Measurements from ENCODE around the gene DCHS2. TPM values are rescaled to one million over a fixed set of nuclear protein-coding genes. Genes with fewer than 3 reads are reported as not detected.

The DCHS2 gene
- total RNA-seq, 1 experiment from 2014 or later = not detected

DNA sequence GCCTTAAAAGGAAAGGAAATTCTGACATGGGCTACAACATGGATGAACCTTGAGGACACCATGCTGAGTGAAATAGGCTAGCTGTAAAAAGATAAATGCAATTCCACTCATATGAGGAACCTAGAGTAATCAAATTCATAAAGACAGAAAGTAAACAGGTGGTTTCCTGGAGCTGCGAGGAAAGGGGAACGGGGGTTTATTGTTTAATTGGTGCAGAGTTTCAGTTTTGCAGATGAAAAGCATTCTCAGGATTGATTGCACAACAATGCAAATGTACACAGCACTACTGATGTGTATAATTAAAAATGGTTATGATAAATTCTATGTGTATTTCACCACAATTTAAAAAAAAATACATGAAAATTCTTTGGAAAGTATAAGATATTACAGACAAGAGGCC lies 34.6 kb upstream of the DCHS2 start:
- Histone ChIP-seq H3K4me1 (no peaks in the 10 kb centered on the region), H3K4me3 (ENCODE audit: low read depth, low read length) (no peak overlapping the region), H3K36me3 (ENCODE audit: control insufficient read depth, insufficient read depth, low read length) (no peaks in the 10 kb centered on the region), H3K9me3 (no peaks in the 10 kb centered on the region), H3K27me3 (replicated peaks; ENCODE audit: control insufficient read depth, insufficient read depth, low read length) (no peaks in the 10 kb centered on the region; the same call in 1 of the 2 replicates)
- no peaks in the 10 kb centered on the region for H3K36me3 Mint-ChIP-seq (ENCODE audit: insufficient read depth, unreplicated experiment)
- ChIA-PET POLR2A (no interaction called here), CTCF (no interaction called here)
- peaks cover 17% of the 10 kb centered on the region for H3K27me3 Mint-ChIP-seq (ENCODE audit: insufficient read depth, unreplicated experiment)
- intact Hi-C loops (cut with micrococcal nuclease; ENCODE audit: unreplicated experiment) = no loop called here
- no peak overlapping the region for H3K27ac Mint-ChIP-seq (ENCODE audit: unreplicated experiment)
- no peaks in the 10 kb centered on the region for H3K9me3 Mint-ChIP-seq (ENCODE audit: unreplicated experiment)
- no peak for DNase-seq
- no peak overlapping the region for H3K4me3 Mint-ChIP-seq (ENCODE audit: unreplicated experiment)
- H3K4me1 Mint-ChIP-seq (ENCODE audit: low read depth, unreplicated experiment) = no peaks in the 10 kb centered on the region
- TF ChIP-seq, protein P1, sequence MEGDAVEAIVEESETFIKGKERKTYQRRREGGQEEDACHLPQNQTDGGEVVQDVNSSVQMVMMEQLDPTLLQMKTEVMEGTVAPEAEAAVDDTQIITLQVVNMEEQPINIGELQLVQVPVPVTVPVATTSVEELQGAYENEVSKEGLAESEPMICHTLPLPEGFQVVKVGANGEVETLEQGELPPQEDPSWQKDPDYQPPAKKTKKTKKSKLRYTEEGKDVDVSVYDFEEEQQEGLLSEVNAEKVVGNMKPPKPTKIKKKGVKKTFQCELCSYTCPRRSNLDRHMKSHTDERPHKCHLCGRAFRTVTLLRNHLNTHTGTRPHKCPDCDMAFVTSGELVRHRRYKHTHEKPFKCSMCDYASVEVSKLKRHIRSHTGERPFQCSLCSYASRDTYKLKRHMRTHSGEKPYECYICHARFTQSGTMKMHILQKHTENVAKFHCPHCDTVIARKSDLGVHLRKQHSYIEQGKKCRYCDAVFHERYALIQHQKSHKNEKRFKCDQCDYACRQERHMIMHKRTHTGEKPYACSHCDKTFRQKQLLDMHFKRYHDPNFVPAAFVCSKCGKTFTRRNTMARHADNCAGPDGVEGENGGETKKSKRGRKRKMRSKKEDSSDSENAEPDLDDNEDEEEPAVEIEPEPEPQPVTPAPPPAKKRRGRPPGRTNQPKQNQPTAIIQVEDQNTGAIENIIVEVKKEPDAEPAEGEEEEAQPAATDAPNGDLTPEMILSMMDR (IDR thresholded peaks at IDR 0.05; ENCODE audit: insufficient read depth in 1 of 2, low read depth in 1 of 2, low read length in 1 of 2, severe bottlenecking in 1 of 2, unreplicated experiment in 1 of 2) = no peak
- BruUV-seq (replicated peaks) = no TSS peak

DNA sequence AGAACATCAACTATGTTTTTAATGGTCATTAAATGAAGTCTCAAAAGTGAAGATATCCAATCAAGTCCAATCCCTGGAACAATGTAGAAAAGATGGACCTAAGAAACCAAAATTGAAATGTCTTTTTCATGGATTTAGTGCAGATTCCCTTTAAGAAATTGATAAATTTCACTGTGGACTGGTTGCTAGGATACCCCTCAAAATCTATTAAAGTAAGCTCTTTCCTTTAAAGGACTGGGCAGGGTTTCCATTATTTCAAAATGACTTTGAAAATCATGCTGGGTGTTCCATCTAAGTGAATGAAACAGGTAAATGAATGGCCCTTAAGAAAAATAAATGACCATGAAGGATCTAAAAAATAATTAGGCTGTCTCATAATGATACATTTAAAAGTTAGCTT lies 30.0 kb upstream of the DCHS2 start:
- no peaks in the 10 kb centered on the region for H3K36me3 Mint-ChIP-seq (ENCODE audit: insufficient read depth, unreplicated experiment)
- no peak overlapping the region for H3K4me3 Mint-ChIP-seq (ENCODE audit: unreplicated experiment)
- TF ChIP-seq, protein P1 (IDR thresholded peaks at IDR 0.05; ENCODE audit: insufficient read depth in 1 of 2, low read depth in 1 of 2, low read length in 1 of 2, severe bottlenecking in 1 of 2, unreplicated experiment in 1 of 2) = no peak
- peaks cover 25% of the 10 kb centered on the region for H3K27me3 Mint-ChIP-seq (ENCODE audit: insufficient read depth, unreplicated experiment)
- H3K4me1 ChIP-seq = no peaks in the 10 kb centered on the region
- BruUV-seq (replicated peaks) = no TSS peak
- H3K9me3 Mint-ChIP-seq (ENCODE audit: unreplicated experiment) = no peaks in the 10 kb centered on the region
- ChIA-PET POLR2A (no interaction called here), CTCF (no interaction called here)
- intact Hi-C loops (cut with micrococcal nuclease; ENCODE audit: unreplicated experiment) = no loop called here
- DNase-seq = no peak
- no peak overlapping the region for H3K27ac Mint-ChIP-seq (ENCODE audit: unreplicated experiment)
- no peaks in the 10 kb centered on the region for H3K36me3 ChIP-seq (ENCODE audit: control insufficient read depth, insufficient read depth, low read length)
- H3K4me3 ChIP-seq (ENCODE audit: low read depth, low read length) = no peak overlapping the region
- no peaks in the 10 kb centered on the region for H3K4me1 Mint-ChIP-seq (ENCODE audit: low read depth, unreplicated experiment)
- H3K9me3 ChIP-seq = no peaks in the 10 kb centered on the region
- peaks cover 1% of the 10 kb centered on the region; the same call in 1 of the 2 replicates for H3K27me3 ChIP-seq (replicated peaks; ENCODE audit: control insufficient read depth, insufficient read depth, low read length)

DNA sequence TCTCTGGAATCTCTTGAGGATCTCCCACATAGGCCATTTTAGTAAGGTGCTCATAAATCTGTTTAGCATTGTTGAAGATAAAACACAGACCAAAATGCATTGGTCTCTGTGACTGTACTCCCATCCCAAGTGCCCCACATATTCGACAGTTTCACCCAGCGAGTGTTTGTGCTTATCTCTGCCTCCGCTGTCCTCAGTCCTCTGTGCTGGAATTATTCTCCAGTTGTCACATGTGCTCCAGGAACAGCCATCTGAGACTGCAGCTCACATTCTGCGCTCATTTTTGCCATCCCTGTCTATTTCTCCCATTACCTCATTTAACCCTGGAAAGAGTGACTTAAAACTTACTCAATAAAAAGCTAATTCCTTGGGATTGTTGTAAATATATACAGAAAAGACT lies 27.6 kb upstream of the DCHS2 start:
- Mint-ChIP-seq H3K4me1 (ENCODE audit: low read depth, unreplicated experiment) (no peaks in the 10 kb centered on the region), H3K27ac (ENCODE audit: unreplicated experiment) (no peak overlapping the region), H3K36me3 (ENCODE audit: insufficient read depth, unreplicated experiment) (no peaks in the 10 kb centered on the region), H3K9me3 (ENCODE audit: unreplicated experiment) (no peaks in the 10 kb centered on the region), H3K27me3 (ENCODE audit: insufficient read depth, unreplicated experiment) (peaks cover 18% of the 10 kb centered on the region), H3K4me3 (ENCODE audit: unreplicated experiment) (no peak overlapping the region)
- CTCF ChIA-PET = no interaction called here
- peaks cover 1% of the 10 kb centered on the region; the same call in 1 of the 2 replicates for H3K27me3 ChIP-seq (replicated peaks; ENCODE audit: control insufficient read depth, insufficient read depth, low read length)
- no peaks in the 10 kb centered on the region for H3K9me3 ChIP-seq
- no TSS peak for BruUV-seq (replicated peaks)
- H3K4me1 ChIP-seq = no peaks in the 10 kb centered on the region
- no peak overlapping the region for H3K4me3 ChIP-seq (ENCODE audit: low read depth, low read length)
- POLR2A ChIA-PET = no interaction called here
- DNase-seq = no peak
- H3K36me3 ChIP-seq (ENCODE audit: control insufficient read depth, insufficient read depth, low read length) = no peaks in the 10 kb centered on the region
- intact Hi-C loops (cut with micrococcal nuclease; ENCODE audit: unreplicated experiment) = no loop called here
- TF ChIP-seq, protein P1 (IDR thresholded peaks at IDR 0.05; ENCODE audit: insufficient read depth in 1 of 2, low read depth in 1 of 2, low read length in 1 of 2, severe bottlenecking in 1 of 2, unreplicated experiment in 1 of 2) = no peak
